ENCODE results near the gene EEF1A1.

GRCh38 chr6:73523434-73524123, 2.7 kb upstream of the EEF1A1 start:
- TF ChIP-seq CTCF (IDR thresholded peaks at IDR 0.05; ENCODE audit: low read depth, low read length) (no peak), EZH2phosphoT487 (IDR thresholded peaks at IDR 0.05; ENCODE audit: low read depth) (no peak)

Data from OCI-LY3 (cell line).